GM12891 (cell line): ENCODE results near the gene MIOX.

Experiments
- POLR2A ChIP-seq: IDR thresholded peaks from 2 replicates; pipeline ENCODE4 v1.6.1; 2011; ENCODE audit warnings: low read depth, low read length, control low read depth
- POLR2AphosphoS5 ChIP-seq: IDR thresholded peaks from 2 replicates; pipeline ENCODE4 v1.6.1; 2011; ENCODE audit warnings: low read depth, low read length, control low read depth

- TF ChIP-seq POLR2A = no peak
- no peak for TF ChIP-seq POLR2AphosphoS5
Observed at GRCh38 chr22:50464451-50464850, 22.2 kb upstream of the MIOX start.
